ENCODE measurements around the gene NSMCE4A. TPM values are rescaled to one million over a fixed set of nuclear protein-coding genes. Genes with fewer than 3 reads are reported as not detected.

Gene NSMCE4A
- total and polyA plus RNA-seq, 2 of the 8 experiments (the other 6 are each of a cell fraction or from before 2014, with no cell fraction given), result 48.6 to 66.0 TPM

GRCh38 chr10:122001698-122002097 lies 26.7 kb upstream of the NSMCE4A start:
- H3K4me1 ChIP-seq (replicated peaks in 1 of 4; ENCODE audit: control insufficient read depth in 3 of 4, insufficient read depth in 4 of 4, low read length in 3 of 4), result no peaks in the 10 kb centered on the region
- H4K20me1 ChIP-seq (replicated peaks in 1 of 2; ENCODE audit: control insufficient read depth in 1 of 2, insufficient read depth in 2 of 2, low read length in 2 of 2), result no peaks in the 10 kb centered on the region
- WGBS, 2 experiments (ENCODE audit: extremely low coverage in 1 of 2, insufficient coverage in 1 of 2, insufficient read length in 1 of 2, insufficient replicate concordance in 2 of 2, low coverage in 1 of 2, low lambda C conversion rate in 2 of 2, missing lambda C conversion rate in 1 of 2), result 69% methylated on average over 1 of the region's 1 CpG; no CpG with 5 or more reads in 1 of the 2 experiments
- no peak overlapping the region for H3K23ac ChIP-seq (ENCODE audit: insufficient read length)
- H2BK120ac ChIP-seq (replicated peaks; ENCODE audit: low read depth, low read length), result no peak overlapping the region
- no peaks in the 10 kb centered on the region for H3K23me2 ChIP-seq (ENCODE audit: low read depth, low read length)
- H3K4me3 ChIP-seq (ENCODE audit: extremely low read depth in 1 of 4, insufficient read depth in 2 of 4, low read depth in 3 of 4, low read length in 4 of 4), result no peak overlapping the region
- FAIRE-seq (no peak), DNase-seq (ENCODE audit: low read depth in 1 of 2, low spot score in 2 of 2) (no peak)
- H2BK12ac ChIP-seq (ENCODE audit: low read depth, low read length), result no peak overlapping the region
- no peak overlapping the region for H4K5ac ChIP-seq (ENCODE audit: insufficient read length, low read depth, low read length)
- no peak overlapping the region for H3K14ac ChIP-seq (ENCODE audit: insufficient read length)
- no peak overlapping the region for H2AFZ ChIP-seq (ENCODE audit: low read length)
- POLR2A ChIA-PET (ENCODE audit: partially characterized antibody), result no interaction called here
- no peaks in the 10 kb centered on the region for H3K79me1 ChIP-seq (ENCODE audit: low read depth, low read length)
- H3K56ac ChIP-seq (replicated peaks; ENCODE audit: insufficient read length, low read depth, low read length), result no peak overlapping the region
- H2AK5ac ChIP-seq (ENCODE audit: low read depth, low read length), result no peak overlapping the region
- CTCF ChIA-PET (ENCODE audit: partially characterized antibody), result no interaction called here
- no peak overlapping the region for H3K18ac ChIP-seq (ENCODE audit: extremely low read depth, low read length)
- no peak overlapping the region for H3K4me2 ChIP-seq (ENCODE audit: insufficient read depth in 1 of 2, low read depth in 2 of 2, low read length in 2 of 2)
- H3K9ac ChIP-seq (replicated peaks in 1 of 4; ENCODE audit: extremely low read depth in 1 of 4, low read depth in 3 of 4, low read length in 3 of 4), result no peak overlapping the region
- no peak overlapping the region for H2BK15ac ChIP-seq (ENCODE audit: low read length)
- no peak overlapping the region for H3K27ac ChIP-seq (ENCODE audit: low read depth, low read length)
- no peak overlapping the region for H4K8ac ChIP-seq (ENCODE audit: extremely low read depth, insufficient read depth, low read length)
- H3K27me3 ChIP-seq (replicated peaks in 1 of 4; ENCODE audit: control insufficient read depth in 3 of 4, extremely low read depth in 1 of 4, insufficient read depth in 3 of 4, low read length in 3 of 4), result no peaks in the 10 kb centered on the region
- no peaks in the 10 kb centered on the region for H3K79me2 ChIP-seq (ENCODE audit: control insufficient read depth in 1 of 2, insufficient read depth in 2 of 2, low read length in 2 of 2)
- no peak overlapping the region for H4K91ac ChIP-seq (replicated peaks; ENCODE audit: insufficient read length, low read length)
- H3K36me3 ChIP-seq (ENCODE audit: control insufficient read depth in 2 of 4, insufficient read depth in 4 of 4, low read length in 3 of 4), result no peaks in the 10 kb centered on the region
- H2BK5ac ChIP-seq (ENCODE audit: low read depth, low read length), result no peak overlapping the region
- no peak overlapping the region for H3K4ac ChIP-seq (replicated peaks; ENCODE audit: insufficient read length, low read depth, low read length)
- H3K9me3 ChIP-seq (ENCODE audit: insufficient read depth in 2 of 2, low read depth in 1 of 2, low read length in 1 of 2), result peaks cover 0 to 2% of the 10 kb centered on the region in 2 experiments; a peak in 1 of 4 replicates
- no peak overlapping the region for H2BK20ac ChIP-seq (ENCODE audit: low read length)
- TF ChIP-seq KDM1A (IDR thresholded peaks at IDR 0.05; ENCODE audit: borderline replicate concordance, low read length) (no peak), JUND (IDR thresholded peaks at IDR 0.05; ENCODE audit: low read length) (no peak), CTCF (IDR thresholded peaks at IDR 0.05; ENCODE audit: control extremely low read depth in 1 of 3, insufficient read depth in 1 of 3, low read depth in 1 of 3, low read length in 3 of 3) (no peak), MAFK (IDR thresholded peaks at IDR 0.05; ENCODE audit: low read depth, low read length) (no peak), RAD21 (IDR thresholded peaks at IDR 0.05 in 1 of 2, conservative IDR thresholded peaks at IDR 0.05 in 1 of 2; ENCODE audit: low read depth in 2 of 2, low read length in 2 of 2) (no peak), POLR2A (IDR thresholded peaks at IDR 0.05; ENCODE audit: control extremely low read depth in 1 of 2, low read depth in 2 of 2, low read length in 2 of 2) (no peak), CHD2 (IDR thresholded peaks at IDR 0.05; ENCODE audit: low read length) (no peak), EP300 (IDR thresholded peaks at IDR 0.05; ENCODE audit: borderline replicate concordance in 1 of 2, low read depth in 2 of 2, low read length in 2 of 2) (no peak), SP1 (IDR thresholded peaks at IDR 0.05; ENCODE audit: low read depth, low read length) (no peak), HDAC6 (IDR thresholded peaks at IDR 0.05; ENCODE audit: low read depth, low read length) (no peak), USF2 (IDR thresholded peaks at IDR 0.05; ENCODE audit: low read length) (no peak)

All from H1 (cell line).